AG20443 (cell line): ENCODE data around the gene BBLN.
A peak's percentile ranks its signal among the peaks of the same experiment; 100 is the strongest.
"Not testable (repeated sequence)": the region's sequence is repeated elsewhere in the genome, so short reads cannot be mapped to it uniquely, and the experiment has no call there.

ENCODE experiments used
- DNase-seq: peaks from one replicate; pipeline ENCODE4 v3.0.0; 2012; ENCODE audit warnings: low spot score, mixed read lengths

BBLN gene

GRCh38 chr9:128124873-128125579, 35.0 kb upstream of the BBLN start:
- peak; percentile 48 for DNase-seq

GRCh38 chr9:128125580-128126354, 34.3 kb upstream of the BBLN start:
- DNase-seq = no peak

GRCh38 chr9:128127568-128127989, 32.5 kb upstream of the BBLN start, which contains the start of gene PTGES2:
TSS of gene PTGES2 (minus strand) at chr9:128127729. CDS start at chr9:128127717, 12 bp downstream.
- DNase-seq = peak; percentile 91

- peak; percentile 93 for DNase-seq
Measured at GRCh38 chr9:128127990-128128835, 31.9 kb upstream of the BBLN start.

- no peak for DNase-seq
Measured at GRCh38 chr9:128128836-128129590, 31.1 kb upstream of the BBLN start.

- DNase-seq = not testable (repeated sequence)
Measured at GRCh38 chr9:128129976-128130590, 30.0 kb upstream of the BBLN start.

GRCh38 chr9:128130651-128131050, 29.4 kb upstream of the BBLN start:
- not testable (repeated sequence) for DNase-seq

GRCh38 chr9:128131346-128131745, 28.7 kb upstream of the BBLN start:
- DNase-seq = not testable (repeated sequence)

- DNase-seq = not testable (repeated sequence)
Measured at GRCh38 chr9:128132139-128132538, 27.9 kb upstream of the BBLN start.

- DNase-seq = not testable (repeated sequence)
Measured at GRCh38 chr9:128135561-128135960, 24.5 kb upstream of the BBLN start.

- peak; percentile 78 for DNase-seq
Measured at GRCh38 chr9:128136816-128137793, 23.0 kb upstream of the BBLN start.

- no peak for DNase-seq
Measured at GRCh38 chr9:128138001-128138400, 22.1 kb upstream of the BBLN start.

- no peak for DNase-seq
Measured at GRCh38 chr9:128139621-128140020, 20.4 kb upstream of the BBLN start.

- no peak for DNase-seq
Measured at GRCh38 chr9:128141604-128142003, 18.5 kb upstream of the BBLN start.

- no peak for DNase-seq
Measured at GRCh38 chr9:128142061-128142460, 18.0 kb upstream of the BBLN start.

- no peak for DNase-seq
Measured at GRCh38 chr9:128142596-128142995, 17.5 kb upstream of the BBLN start.

- no peak for DNase-seq
Measured at GRCh38 chr9:128143525-128144238, 16.4 kb upstream of the BBLN start.

GRCh38 chr9:128144239-128145181, 15.6 kb upstream of the BBLN start:
- DNase-seq = no peak
